Measurements from ENCODE around the gene UCMA. TPM values are rescaled to one million over a fixed set of nuclear protein-coding genes. Genes with fewer than 3 reads are reported as not detected.

UCMA gene, protein sequence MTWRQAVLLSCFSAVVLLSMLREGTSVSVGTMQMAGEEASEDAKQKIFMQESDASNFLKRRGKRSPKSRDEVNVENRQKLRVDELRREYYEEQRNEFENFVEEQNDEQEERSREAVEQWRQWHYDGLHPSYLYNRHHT
- not detected in 5 replicates for total RNA-seq (2022; extraction: Qiagen RNA extraction)

DNA sequence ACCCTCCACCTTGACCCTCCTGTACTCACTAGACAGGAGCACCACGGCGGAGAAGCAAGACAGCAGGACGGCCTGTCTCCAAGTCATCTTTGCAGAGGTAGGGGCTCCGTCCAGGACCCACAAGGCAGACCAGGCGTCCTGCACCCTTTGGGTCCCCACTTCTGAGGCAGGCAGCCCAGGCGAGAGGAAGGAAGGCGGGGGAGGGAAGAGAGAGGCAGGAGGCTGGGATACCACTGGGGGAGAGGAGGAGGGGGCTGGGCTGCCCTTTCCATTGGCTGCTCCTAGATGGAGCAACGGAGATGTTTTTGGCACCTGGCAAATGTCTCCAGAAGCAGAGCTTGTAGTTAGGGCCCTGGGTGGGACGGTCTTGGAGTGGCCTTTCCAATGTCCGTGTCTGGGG lies at the start of gene UCMA:
Gene UCMA (minus strand): TSS at position 203 of the 400 bp plus-strand sequence. CDS start 116 bp downstream, at position 87.

Other genes starting within 250 kb of the UCMA start
- gene CCDC3, start 232.7 kb downstream of the UCMA start, total RNA-seq (2022; extraction: Qiagen RNA extraction), result 0.75 to 1.2 TPM (median 1.2 TPM) in 5 replicates
- 49.0 to 60.1 TPM (median 55.6 TPM) in 5 replicates for gene OPTN, start 134.2 kb downstream of the UCMA start, total RNA-seq (2022; extraction: Qiagen RNA extraction)
- gene MCM10, start 72.8 kb downstream of the UCMA start, total RNA-seq (2022; extraction: Qiagen RNA extraction), result 21.6 to 28.6 TPM (median 24.1 TPM) in 5 replicates
- gene PHYH, start 65.7 kb upstream of the UCMA start, total RNA-seq (2022; extraction: Qiagen RNA extraction), result 30.2 to 36.4 TPM (median 31.9 TPM) in 5 replicates
- gene SEPHS1, start 113.9 kb upstream of the UCMA start, total RNA-seq (2022; extraction: Qiagen RNA extraction), result 62.0 to 82.1 TPM (median 66.5 TPM) in 5 replicates

All from A549 treated with CORT108297 at 1 μM for 4 hours (cell line).